GM12864 (cell line): ENCODE data around the gene ACTN2.
"Not testable (repeated sequence)": the region's sequence is repeated elsewhere in the genome, so short reads cannot be mapped to it uniquely, and the experiment has no call there.

ENCODE experiments used
- DNase-seq: peaks from one replicate; pipeline ENCODE4 v3.0.0-alpha.2; 2011; ENCODE audit warnings: low read depth
- H3K4me3 ChIP-seq: 2 replicates; pipeline ENCODE4 v1.5.1; 2011; ENCODE audit warnings: mild to moderate bottlenecking, low read depth, low read length, control low read depth
- CTCF ChIP-seq: IDR thresholded peaks from 2 replicates; pipeline ENCODE4 v1.5.1; 2011; ENCODE audit warnings: low read depth, mild to moderate bottlenecking, moderate library complexity, low read length, control low read depth, inconsistent platforms; ENCODE audit errors: missing control alignments

ACTN2 gene

GRCh38 chr1:236654957-236655356, 31.3 kb upstream of the ACTN2 start:
- no peak overlapping the region for H3K4me3 ChIP-seq
- no peak for DNase-seq
- no peak for TF ChIP-seq CTCF

- TF ChIP-seq CTCF: no peak
- no peak for DNase-seq
- H3K4me3 ChIP-seq: no peak overlapping the region
These were observed 28.9 kb upstream of the ACTN2 start for GRCh38 chr1:236657398-236657797.

GRCh38 chr1:236659792-236660587, 26.3 kb upstream of the ACTN2 start:
- H3K4me3 ChIP-seq: no peak overlapping the region
- no peak for DNase-seq
- no peak for TF ChIP-seq CTCF

DNA sequence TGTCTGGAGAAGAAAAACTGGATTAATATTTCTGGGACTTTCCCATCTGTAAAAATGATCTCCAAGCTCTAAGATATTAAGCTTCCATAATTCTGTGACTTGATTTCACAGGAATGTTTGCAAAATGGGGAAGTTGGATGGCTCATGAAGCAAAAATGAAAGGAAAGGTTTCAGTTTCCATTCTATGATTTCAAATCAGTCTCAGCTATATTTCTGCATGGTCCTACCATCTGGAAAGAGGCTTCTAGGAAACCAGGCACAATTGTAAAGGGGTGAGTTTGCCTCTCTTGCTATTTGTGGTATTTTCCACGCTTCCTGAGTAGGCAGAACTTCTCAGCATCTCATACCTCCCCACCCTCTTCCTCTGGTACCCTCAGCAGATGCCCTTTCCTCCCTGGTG, 22.4 kb upstream of the ACTN2 start:
- no peak for DNase-seq
- no peak overlapping the region for H3K4me3 ChIP-seq
- TF ChIP-seq CTCF: no peak

GRCh38 chr1:236668909-236669308, 17.4 kb upstream of the ACTN2 start:
- not testable (repeated sequence) for H3K4me3 ChIP-seq, DNase-seq

DNA sequence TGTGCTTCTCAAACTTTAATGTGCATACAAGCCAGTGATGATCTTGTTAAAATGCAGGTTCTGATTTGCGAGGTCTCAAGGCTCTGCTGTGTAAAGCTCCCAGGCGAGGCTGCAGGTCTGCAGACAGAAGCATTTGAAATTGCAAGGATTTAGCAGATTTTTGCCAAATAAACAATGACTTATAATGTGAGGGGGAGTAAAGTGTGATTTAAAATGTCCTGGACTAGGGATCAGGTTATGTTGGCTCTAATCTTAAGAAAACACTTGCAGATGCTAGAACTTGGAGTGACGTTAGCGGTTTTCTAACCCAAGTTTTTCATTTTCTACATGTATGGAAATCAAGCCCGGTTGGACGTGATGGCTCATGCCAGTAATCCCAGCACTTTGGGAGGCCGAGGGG, 16.2 kb upstream of the ACTN2 start:
- no peak for DNase-seq
- no peak overlapping the region for H3K4me3 ChIP-seq
- no peak for TF ChIP-seq CTCF

DNA sequence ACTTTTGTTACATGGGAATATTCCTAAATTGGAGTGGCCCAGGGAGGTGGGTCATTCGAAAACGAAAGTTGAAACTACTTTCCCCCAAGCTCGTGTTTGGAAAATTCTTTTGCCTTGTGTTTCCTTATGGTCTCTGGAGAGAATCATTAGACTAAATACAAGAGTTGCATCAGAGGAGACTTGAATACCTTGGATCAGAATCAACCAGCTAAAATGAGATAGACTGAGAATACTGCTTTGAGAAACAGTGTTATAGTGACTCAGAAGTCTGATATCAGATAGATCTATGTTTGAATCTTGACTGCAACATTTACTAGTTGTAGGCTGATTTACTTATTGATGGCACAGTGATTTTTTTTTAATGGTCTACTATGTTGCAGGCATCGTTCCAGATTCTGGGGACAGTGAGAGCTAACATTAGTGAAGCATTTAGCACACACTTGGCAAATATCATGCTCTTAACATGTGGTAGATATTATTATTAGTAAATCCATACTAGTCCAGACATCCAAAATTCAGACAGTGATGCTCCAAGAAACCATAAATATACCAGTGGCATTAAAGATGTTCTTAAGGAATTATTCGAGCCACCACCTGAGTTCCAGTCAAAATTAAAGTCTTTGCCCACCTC, 12.9 kb upstream of the ACTN2 start:
- DNase-seq: no peak
- TF ChIP-seq CTCF: no peak
- H3K4me3 ChIP-seq: no peak overlapping the region
